HG02943 (cell line): ENCODE data around the gene LIF.
A peak's percentile ranks its signal among the peaks of the same experiment; 100 is the strongest.

ENCODE experiments used
- ATAC-seq: cut with Tn5 transposase; IDR thresholded peaks from one replicate; pipeline ENCODE4 v1.9.1; 2021; ENCODE audit warnings: mild to moderate bottlenecking, low read depth, moderate library complexity; ENCODE audit not compliant: unreplicated experiment

LIF gene

DNA sequence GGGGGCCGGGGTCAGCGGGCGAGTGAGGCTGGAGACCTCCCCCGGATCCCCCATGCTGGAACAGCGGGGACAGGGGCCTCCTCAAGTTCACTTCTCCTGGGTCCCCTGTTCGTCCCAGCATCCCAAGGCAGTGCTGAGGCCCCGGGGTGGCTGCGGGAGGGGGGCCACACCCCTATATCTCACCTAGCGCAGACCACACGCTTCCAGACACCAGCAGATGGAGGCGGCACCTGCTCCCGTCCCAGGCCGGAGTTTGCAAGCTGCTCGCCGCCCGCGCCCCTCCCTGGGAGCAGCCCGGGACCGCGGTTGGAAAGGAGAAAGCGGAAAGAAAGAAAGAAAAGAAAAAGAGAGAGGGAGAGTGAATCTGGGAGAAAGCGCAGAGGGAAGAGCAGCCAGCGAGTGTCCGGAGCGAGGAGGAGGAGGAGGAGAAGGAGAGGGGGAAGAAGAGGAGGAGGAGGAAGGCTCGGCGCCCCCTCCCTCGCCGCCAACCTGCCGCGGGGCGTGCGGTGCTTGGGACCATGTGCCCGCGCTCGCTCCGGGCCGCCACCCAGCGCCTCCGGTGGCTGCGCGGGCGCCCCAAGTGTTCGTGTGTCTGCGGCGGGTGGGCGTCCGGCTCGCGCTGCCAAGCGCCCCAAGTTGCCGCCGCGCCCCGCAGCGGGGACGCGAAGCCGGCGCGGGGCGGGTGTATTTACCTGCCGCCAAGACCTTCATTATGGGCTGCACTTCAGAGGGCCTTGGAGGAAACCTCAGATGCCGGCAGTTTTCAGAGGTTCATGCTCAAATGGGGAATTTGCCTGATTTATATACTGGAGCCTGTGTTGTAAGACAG is at the start of gene LIF:
LIF (minus strand) TSS at position 775 of the 829 bp plus-strand sequence; CDS start at position 711, 64 bp downstream.
- no peak for ATAC-seq

GRCh38 chr22:30296324-30296723 is 49.8 kb upstream of the LIF start:
- ATAC-seq: no peak

DNA sequence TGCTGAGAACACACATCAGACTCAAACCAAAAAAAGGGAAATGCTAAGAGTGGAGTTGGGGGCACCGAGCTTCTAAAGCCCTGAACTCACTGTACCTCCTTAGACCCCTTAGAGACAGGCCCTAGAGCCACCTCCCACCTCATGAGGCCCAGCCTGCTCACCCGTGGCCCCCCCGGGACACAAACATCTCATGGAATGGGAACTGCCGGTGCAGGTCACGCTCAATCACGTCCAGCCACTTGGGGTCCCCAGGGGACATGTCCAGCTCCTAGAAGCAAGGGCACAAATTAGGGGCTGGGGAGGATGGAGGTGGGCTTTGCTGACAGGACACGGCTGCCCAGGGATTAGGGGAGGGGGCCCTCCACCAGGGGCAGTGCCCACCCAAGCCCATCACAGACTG is 49.0 kb upstream of the LIF start:
- no peak for ATAC-seq

GRCh38 chr22:30294830-30295229 is 48.3 kb upstream of the LIF start:
- no peak for ATAC-seq

DNA sequence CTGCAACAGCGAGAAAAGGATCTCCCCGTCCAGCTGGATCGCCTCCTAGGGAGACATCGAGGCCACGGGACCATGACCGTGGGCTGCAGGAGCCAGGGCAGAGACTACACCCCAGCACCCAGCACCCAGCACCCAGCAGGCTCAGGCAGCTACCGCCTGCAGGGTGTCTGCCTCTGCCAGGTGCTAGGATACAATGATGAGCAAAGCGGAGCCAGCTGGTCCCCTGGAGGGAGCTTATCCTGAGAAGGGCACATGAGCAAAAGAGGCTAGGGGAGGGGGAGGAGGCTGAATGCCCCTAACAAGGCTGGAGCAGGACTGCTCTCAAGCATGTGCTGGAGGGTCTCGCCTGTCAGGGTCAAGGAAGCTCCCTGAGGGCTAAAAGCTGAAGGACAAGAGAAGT is 47.5 kb upstream of the LIF start:
- ATAC-seq: no peak

DNA sequence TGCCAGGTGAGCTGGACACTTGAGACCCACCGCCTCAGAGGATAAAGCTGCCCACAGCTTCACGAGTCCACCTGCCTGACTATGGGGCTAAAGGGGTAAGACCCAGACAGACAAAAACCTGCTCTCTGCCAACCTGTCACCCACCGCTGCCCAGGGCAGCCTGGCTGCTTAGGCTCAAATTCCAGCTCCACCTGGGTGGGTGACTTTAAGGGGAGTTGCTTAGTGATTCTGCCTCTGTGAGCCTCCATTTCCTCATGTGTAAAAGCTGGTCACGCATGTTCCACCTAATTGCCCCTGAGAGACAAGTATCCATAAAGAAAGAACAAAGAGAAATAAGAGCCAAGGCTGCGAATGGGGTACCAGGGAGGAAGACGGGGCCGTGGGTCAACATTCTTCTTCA is 46.5 kb upstream of the LIF start:
- no peak for ATAC-seq

GRCh38 chr22:30292069-30292970 is 45.8 kb upstream of the LIF start:
- no peak for ATAC-seq

DNA sequence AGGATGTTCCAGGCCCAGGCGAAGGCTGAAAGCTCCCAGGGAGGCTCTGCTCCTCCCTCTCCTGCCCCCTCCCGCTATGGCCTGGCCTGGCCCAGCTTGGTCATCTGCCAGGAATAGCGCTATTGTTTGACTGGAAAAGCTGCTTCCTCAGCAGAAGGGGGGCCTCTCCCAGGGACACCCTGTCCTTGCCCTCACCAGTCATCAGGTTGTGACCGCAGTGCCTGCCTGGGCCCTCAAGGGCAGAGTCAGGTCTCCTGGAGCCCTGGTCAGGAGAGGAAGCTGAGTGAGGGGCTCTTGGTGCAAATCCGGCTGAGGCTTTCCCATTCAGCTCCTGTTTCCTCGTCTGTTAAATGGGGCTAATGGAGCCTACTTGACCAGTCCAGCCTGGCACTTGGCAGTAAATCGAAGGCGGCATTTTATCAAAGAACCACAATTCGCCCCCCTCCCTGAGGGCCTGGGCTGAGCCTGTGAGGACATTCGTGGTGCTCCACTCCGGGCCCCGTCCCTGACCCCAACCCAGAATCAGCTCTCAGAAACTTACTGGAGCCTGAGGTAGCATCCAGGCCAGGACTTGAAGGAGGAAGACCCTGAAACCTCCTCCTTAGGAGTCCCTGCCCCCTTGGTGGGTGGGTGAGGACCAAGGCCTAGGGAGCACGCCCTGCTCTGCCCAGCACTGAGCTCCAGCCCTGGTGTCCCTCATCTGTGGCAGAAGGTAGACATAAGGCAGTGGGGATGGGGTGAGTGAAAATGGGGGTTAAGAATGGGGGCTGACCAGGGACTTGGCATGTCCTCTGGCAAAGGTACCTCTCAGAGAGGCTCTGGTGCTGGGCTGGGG is 44.7 kb upstream of the LIF start:
- no peak for ATAC-seq

DNA sequence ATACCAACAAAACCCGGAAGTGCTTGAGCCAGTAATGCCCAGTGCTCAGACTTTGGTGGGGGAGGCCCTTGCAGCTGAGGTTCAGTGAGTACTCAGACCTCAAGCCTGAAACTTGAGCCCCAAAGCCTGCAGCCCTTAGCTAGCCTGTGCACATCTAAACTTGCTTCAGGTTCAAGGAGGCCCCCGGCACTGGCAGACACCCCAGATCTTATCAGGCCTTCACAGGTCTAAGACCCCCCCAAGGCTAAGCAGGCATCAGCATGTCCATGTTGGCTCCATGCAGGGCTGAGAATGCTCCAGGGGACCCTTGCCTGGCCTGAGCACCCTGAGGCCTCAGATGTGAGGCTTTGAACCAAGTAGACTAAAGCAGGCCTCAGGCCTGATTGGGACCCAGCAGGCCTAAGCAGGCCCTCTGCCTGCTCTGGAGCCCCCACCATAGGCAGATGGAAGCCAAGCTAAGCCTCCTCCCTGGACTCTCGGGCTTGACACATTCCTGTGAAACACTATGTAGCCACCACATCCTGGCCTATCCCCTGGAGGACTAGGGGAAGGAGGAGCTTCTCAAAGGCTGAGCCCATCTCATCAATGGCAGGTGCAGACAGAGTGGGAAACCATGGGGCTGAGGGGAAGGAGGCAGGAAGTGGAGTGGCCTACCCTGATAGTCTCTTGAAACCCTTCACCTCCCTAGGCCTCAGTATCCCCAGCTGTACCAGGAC is 43.9 kb upstream of the LIF start:
- ATAC-seq: no peak

- ATAC-seq: peak; percentile 9
Measured at GRCh38 chr22:30289980-30290313, 43.4 kb upstream of the LIF start.

GRCh38 chr22:30289141-30289979 is 42.8 kb upstream of the LIF start, which contains the start of gene CASTOR1:
Gene CASTOR1, minus strand, starts transcription at chr22:30289505. Its CDS starts 8 bp downstream, at chr22:30289497.
- peak; percentile 48 for ATAC-seq

DNA sequence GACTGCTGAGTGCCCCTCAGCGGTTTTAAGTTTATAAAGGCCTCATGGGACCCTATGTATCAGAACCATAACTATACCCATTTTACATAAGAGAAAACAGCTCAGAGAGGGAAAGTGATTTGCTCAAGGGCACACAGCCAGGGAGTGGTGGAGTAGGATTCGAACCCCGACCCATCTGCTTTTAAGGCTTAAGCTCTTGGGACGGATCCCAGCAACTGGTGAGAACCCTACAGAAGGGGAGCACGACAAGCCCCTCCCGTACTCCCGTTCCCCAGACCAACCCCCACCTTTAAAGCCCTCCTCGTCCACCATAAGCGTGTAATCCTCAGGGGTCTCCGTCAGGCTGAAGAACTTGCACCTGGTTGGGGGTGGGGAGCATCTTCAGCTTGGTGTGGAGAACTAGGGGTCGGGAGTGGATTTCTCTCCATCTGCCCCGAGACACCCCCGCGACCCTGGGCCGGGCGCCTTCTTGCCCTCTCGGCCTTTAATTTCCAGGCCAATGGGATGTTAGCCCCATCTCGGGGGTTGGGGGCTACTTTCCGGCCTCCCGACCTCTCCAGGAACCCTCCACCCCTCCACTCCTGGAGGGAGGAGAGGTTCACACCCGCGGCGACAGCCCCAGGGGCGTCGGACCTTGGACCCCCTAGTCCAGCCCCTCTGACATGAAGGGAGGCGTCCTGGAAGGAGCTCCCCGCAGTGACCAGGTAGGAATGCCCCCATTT is 42.0 kb upstream of the LIF start:
- ATAC-seq: no peak

DNA sequence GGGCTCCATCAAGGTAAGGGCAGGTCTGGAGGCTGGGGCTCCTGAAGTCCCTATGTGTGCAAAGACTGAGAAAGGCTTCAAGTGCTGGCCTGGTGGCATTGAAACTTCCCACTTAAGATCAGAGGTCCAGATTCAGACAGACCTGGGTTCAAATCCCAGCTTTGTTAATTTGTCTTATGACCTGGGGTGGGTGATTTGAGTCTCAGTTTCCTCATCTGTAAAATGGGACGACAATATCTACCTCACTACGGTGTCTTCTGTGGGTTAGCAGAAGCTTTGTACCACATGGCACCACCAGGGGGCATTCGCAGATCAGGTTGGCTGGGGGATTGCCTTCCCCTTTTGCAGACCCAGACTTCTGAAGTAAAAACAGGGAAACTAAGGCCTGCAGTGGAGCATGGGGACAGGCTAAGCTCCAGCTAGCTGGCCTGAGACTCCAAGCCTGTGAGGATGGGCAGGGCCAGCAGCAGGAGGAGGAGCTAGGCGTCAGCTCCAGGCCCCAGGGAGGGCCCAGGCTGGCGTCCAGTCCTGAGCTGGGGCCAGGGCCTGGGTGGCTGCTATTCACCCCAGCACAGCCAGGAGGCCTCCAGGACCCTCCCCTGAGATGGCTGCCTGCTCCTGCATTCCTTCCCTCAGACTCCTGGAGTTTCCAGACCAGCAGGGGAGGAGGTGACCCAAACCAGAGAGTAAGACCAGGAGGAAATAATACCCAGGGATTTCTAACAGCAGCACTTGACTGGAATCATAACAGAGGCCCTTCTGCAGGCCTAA is 41.3 kb upstream of the LIF start:
- no peak for ATAC-seq

GRCh38 chr22:30286813-30287647 is 40.5 kb upstream of the LIF start:
- no peak for ATAC-seq

DNA sequence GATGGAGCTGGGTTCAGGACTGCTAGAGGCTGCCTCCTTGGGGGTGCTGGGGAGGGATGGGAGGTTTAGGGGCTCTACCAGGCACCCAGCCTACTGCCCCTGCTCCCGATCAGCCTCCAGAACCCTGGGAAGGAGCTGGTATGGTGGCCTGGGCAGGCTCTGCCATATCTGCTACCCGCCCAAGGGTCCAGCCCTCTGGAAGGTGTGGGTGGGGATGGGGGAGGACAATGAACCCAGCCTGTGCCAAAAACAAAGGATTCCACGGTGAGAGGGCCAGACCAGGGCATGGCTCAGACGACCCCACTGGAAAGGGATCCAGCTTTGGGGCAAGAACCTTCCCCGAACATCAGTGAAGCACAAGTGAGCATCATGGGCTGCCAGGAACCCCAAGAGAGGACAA is 39.8 kb upstream of the LIF start:
- ATAC-seq: no peak

DNA sequence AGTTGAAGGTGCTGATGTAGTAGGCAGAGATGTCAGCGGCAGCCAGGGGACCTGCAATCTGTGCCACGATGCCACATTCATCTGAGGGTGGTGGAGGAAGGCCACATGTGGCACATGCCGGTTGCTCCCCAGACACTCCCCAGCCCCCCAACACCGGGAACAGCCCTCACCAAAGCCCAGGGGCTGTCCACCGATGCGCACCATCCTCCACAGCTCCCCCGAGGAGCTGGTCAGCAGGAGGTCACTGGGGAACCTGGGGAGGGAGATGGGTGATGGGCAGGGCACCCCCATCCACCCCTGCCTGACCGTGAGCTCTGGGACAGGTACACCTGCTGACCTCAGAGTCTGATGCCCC is 39.3 kb upstream of the LIF start:
- ATAC-seq: no peak
